NCI-H69 (cell line): ENCODE measurements around the gene NEURL2.
"Not testable (repeated sequence)": the region's sequence is repeated elsewhere in the genome, so short reads cannot be mapped to it uniquely, and the experiment has no call there.

Source experiments
- DNase-seq: peaks from one replicate; lab custom pipeline; 2025; lab: John Stamatoyannopoulos, UW

NEURL2 gene, protein sequence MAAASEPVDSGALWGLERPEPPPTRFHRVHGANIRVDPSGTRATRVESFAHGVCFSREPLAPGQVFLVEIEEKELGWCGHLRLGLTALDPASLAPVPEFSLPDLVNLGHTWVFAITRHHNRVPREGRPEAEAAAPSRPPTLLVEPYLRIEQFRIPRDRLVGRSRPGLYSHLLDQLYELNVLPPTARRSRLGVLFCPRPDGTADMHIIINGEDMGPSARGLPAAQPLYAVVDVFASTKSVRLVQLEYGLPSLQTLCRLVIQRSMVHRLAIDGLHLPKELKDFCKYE

DNA sequence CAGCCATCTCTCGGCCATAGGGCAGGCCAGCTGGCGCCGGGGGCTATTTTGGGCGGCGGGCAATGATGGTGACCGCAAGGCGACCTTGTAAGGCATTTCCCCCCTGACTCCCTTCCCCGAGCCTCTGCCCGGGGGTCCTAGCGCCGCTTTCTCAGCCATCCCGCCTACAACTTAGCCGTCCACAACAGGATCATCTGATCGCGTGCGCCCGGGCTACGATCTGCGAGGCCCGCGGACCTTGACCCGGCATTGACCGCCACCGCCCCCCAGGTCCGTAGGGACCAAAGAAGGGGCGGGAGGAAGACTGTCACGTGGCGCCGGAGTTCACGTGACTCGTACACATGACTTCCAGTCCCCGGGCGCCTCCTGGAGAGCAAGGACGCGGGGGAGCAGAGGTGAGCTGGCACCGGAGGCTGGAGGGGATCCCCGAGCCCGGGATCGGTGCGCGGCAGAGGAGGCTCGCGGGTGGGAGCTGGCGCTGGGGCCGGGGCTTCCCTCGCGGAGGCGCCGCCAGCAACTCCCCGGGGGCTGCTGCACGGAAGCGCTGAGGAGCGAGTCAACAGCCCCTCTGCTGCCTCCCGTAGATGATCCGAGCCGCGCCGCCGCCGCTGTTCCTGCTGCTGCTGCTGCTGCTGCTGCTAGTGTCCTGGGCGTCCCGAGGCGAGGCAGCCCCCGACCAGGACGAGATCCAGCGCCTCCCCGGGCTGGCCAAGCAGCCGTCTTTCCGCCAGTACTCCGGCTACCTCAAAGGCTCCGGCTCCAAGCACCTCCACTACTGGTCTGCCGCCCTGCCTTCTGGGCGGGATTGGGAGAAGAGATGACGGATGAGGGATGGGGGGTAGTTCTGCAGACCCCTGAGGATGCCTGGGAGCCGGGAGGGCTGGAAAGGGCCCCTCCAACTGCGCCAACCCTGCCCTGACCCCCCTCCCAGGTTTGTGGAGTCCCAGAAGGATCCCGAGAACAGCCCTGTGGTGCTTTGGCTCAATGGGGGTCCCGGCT is at the start of gene NEURL2, which contains the start of gene CTSA:
TSS of gene NEURL2 (minus strand) at position 224 of the 999 bp plus-strand sequence. CDS start at position 7, 217 bp downstream.
TSS of gene CTSA (plus strand) at position 351 of the 999 bp plus-strand sequence. CDS start at position 585, 234 bp downstream.
- DNase-seq = peak; percentile 88

DNA sequence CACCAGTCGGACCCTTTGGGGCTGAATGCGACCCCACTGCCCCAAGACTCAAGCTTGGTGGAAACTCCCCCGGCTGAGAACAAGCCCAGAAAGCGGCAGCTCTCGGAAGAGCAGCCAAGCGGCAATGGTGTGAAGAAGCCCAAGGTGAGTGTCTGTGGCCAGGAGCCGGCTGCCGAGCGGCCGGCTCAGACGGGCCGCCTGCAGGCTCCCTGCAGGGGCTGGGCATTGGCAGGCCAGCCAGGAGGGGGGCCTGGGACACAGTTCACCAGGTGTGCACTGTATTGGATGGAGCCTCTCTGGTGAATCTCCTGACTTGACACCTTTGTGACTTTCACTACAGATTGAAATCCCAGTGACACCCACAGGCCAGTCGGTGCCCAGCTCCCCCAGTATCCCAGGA is 49.5 kb upstream of the NEURL2 start:
- no peak for DNase-seq

DNA sequence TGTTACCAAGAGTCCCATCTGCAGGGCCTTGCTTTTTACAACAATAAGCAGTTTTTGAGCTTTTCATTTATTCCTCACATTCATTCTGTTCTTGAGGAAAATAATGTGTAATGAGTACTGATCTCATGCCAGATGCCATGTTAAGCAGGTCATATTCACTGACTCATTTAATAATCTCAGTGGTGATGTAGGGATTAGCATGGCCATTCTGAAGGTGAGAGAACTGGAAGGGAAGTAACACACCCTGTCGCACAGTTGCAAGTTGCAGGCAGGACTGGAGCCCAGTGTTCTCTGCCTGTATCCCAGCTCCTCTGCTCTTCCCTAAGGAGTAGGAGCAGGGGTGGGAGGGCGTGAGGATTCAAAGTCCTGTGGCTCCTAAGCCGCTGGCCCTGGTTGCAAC is 49.0 kb upstream of the NEURL2 start:
- no peak for DNase-seq

DNA sequence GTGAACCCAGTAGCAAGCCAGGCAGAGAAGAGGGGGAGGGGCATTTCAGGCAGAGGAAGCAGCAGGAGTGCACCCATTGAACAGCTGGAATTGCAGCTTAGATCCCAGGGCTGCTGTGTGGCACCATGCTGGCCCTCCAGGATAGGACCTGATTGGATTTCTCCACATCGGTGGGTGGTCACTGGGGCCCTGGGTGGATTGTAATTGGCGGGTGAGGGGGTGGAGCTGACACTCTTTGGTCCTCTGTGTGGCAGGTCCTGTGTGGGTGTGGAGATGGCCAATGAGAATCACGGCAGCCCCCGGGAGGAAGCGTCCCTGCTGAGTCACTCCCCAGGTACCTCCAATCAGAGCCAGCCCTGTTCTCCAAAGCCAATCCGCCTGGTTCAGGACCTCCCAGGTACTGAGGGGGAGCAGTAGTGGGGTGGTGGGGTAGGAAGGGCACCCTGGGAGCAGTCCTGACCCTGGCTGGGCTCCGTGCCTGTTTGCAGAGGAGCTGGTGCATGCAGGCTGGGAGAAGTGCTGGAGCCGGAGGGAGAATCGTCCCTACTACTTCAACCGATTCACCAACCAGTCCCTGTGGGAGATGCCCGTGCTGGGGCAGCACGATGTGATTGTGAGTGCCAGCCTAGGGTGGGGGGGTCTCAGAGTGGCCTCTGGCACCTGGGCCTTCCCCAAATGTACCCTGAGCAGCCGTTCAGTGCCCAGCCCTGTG is 47.9 kb upstream of the NEURL2 start:
- no peak for DNase-seq

DNA sequence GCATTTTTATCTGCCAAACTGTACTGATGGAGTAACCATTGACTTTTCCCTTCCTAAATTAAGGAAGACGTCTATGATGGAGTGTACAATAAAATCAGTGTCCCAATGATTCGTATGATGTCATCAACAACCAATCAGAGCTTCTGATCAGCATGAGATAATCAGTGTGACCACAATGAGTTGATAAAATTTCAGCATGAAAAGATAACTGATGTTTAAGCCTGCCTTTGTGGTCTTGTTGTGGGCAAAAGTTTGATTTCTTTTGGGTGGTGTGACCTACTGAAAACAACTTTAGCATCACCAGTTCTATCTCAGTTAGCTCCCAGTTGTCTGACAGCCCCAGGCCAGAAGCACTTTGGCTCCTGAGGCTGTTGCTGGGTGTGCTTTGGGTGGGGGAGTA is 46.8 kb upstream of the NEURL2 start:
- no peak for DNase-seq

DNA sequence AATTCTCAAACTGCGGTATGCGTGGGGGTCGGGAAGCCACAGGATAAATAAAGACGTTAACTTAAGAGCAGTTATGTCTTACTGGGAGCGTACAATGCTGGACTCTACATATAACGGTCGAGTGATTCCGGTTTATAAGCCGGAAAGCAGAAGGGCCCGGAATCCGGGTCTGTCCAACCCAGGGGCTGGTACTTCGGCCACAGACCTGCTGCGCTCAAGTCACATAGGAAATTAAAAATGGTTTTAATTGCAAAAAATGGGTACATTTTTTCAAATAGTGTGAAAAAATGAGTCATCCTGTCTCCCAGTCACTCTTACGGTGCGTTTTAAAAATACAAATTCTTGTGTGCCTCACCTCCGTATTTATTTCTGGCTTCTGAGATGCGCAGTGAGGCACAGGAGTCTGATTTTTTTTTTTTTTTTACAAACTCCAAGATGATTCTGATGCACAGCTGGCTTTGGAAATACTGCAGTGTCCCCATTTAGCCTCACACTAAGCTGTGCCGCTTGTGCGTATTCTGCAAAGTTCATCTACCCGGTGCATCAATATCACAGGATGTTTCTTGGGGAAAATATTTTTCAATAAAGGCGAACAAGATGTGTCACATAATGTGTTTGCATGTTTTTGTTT is 44.5 kb upstream of the NEURL2 start:
- DNase-seq = no peak

DNA sequence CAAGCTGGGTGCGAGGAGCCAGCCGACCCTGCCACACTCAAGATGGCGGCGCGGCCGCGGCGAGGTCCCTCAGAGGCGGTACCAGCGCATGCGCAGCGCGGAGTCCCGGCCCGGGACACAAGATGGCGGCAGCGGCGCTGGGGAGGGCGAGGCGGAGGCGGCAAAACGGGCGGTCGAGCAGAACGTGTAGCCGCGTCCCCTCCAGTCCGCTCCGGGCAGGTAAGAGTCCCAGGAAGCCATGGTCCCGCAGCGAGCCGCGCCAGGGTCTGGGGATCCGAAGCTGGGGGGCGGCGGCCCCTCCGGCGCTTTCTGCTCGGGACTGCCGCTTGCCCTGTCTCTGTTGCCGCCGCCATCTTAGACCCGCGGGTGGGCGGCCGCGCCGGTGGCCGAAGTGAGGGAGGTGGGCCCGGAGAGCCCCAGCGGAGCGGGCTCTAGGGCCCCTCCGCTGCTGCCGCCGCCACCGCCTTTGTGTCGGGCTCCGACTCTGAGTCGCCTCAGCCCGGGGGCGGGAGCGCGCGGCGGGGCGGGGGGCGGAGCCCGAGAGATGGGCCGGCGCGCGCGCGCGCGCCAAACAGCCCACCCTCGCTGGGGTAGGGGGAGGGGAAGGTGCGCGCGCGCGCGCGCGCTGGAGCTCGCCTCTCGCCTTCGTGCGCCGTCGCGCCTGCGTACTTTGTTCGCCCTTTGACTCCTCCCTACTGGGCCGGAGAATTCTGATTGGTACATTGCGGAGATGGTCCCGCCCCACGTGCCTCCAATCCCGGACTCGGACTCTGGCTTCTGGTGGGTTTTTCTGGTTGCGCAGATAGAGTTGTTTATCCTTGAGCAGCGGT is 43.8 kb upstream of the NEURL2 start, which contains the start of gene PCIF1:
TSS of gene PCIF1 (plus strand) at position 98 of the 830 bp plus-strand sequence. CDS start 4,317 bp downstream, outside the sequence.
- DNase-seq = peak; percentile 95

DNA sequence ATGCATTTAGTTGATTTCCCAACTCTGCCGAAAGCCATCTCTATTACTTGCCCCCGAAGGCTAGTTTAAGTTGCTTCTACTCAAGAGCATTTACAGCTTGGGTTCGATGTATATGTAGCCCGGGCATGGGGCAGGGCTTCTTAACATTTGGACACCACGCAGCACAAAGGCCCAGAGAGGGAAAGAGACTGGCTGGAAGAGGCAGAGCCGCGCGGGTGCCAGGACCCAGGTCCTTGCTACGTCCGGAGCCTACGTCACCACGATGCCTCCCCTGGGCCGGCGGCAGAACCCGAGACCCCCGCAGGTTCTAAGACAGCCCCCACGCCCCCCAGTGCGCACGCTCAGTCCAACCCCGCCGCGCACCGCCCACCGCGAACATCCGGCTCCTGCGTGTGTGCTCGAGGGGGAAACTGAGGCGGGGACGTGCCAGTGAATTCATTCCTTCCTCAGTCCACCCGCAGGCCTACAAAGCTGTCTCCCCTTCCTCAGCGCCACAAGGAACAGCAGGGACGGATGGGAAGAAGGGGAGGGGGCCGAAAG is 43.1 kb upstream of the NEURL2 start:
- DNase-seq = peak; percentile 78

DNA sequence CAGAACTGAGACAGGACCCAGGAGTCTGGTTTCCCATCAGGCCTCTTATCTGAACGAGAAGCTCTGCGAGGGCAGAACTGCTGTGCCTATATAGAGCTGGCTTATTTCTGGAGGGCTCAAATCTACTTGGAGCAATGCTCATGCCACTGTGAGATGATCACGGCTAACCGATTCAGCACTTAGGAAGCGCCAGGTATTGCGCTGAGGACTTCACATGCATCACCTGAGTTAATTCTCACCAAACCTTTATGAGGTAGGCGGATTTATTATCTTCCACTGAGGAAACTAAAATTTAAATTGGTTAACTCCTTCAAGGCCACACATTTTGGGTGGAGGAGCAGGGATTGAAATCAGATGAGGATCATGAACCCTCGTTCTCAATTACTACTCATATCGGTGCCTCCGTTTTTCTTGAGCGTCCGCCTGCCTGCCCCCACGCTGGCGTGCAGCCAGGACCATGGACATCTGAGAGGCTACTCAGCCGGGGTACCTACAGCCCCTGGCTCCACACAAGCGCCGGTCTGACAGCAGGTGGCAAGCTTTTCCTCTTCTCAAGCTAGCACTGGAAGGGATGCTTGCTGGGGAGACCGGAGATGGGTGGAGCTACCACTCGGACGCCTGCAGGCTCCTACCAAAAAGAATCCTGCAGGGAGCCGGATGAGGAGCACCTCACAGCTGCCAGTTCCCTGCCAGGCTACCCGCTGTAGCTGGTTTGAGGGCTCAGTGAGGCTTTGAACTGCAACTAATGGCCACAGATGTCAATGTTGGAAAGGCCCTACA is 42.4 kb upstream of the NEURL2 start:
- peak; percentile 93 for DNase-seq

DNA sequence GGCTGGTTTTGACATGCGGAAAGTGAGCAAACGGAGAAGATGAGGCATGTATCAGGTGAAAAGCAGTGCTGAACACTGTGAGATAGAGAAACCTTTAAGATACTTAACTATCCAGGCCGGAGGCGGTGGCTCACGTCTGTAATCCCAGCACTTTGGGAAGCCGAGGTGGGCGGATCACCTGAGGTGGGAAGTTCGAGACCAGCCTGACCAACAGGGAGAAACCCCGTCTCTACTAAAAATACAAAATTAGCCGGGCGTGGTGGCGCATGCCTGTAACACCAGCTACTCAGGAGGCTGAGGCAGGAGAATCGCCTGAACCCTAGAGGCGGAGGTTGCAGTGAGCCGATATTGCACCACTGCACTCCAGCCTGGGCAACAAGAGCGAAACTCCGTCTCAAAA is 40.7 kb upstream of the NEURL2 start:
- DNase-seq = not testable (repeated sequence)

DNA sequence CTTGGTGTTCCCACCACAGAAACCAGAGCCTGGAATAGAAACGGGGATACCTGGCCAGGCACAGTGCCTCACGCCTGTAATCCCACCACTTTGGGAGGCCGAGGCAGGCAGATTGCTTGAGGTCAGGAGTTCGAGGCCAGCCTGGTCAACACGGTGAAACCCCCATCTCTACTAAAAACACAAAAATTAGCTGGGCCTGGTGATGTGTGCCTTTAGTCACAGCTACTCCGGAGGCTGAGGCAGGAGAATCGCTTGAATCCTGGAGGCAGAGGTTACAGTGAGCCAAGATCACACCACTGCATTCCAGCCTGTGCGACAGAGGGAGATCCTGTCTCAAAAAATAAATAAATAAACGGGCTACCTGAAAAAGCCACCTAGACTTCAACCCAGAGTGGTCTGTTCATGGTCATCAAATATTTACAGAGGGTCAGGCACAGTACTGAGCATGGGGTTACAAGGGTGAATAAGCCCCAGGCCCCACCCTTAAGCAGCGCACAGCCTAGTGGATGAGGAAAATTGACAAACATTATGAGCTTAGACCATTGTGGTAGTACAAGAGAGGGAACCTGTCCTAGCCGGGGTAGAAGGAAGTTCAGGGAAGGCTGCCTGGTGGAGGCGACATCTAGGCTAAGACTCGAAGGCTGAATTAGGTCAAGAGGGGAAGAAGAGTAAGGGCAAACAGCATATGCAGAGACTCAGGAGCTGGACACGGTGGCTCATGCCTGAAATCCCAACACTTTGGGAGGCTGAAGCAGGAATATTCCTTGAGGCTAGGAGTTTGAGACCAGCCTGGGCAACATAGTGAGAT is 36.3 kb upstream of the NEURL2 start:
- DNase-seq = no peak

DNA sequence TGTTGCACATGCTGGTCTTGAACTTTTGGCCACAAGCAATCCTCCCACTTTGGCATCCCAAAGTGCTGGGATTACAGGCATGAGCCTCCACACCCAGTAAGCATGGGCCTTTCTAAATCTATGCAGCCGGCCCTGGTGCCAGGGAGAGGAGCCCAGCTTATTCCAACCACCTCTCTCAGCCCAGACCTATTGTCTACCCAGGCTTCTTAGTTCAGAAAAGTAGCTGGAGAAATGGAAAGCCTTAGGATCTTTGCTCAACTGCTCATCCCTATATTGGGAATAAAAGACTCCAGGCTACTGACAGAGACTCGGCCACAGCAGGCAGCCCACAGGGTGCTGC is 35.7 kb upstream of the NEURL2 start:
- DNase-seq = no peak

DNA sequence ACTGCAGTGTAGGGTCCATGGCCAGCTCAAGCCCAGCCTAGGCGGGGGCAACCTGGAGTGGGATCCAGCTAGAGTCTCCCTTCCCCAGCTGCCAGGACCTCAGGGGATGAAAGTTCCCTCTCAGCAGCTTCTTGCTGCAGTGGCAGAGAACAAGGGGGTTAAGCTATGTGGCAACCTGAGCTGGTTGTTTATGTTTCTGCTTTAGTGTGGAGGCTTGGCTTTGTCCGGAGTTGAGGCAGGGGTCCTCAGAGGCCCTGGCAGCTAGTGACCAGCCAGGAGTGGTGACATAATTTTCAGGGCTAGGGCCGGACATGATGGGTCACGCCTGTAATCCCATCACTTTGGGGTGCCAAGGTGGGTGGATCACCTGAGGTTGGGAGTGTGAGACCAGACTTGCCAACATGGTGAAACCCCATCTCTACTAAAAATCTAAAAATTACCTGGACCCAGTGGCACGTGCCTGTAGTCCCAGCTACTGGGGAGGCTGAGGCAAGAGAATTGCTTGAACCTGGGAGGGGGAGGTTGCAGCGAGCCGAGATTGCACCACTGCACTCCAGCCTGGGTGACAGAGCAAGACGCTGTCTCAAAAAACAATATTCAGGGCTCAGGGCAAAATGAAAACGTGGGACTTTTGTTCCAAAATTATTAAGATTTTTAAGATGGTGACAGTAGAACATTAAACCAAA is 35.0 kb upstream of the NEURL2 start:
- DNase-seq = no peak

DNA sequence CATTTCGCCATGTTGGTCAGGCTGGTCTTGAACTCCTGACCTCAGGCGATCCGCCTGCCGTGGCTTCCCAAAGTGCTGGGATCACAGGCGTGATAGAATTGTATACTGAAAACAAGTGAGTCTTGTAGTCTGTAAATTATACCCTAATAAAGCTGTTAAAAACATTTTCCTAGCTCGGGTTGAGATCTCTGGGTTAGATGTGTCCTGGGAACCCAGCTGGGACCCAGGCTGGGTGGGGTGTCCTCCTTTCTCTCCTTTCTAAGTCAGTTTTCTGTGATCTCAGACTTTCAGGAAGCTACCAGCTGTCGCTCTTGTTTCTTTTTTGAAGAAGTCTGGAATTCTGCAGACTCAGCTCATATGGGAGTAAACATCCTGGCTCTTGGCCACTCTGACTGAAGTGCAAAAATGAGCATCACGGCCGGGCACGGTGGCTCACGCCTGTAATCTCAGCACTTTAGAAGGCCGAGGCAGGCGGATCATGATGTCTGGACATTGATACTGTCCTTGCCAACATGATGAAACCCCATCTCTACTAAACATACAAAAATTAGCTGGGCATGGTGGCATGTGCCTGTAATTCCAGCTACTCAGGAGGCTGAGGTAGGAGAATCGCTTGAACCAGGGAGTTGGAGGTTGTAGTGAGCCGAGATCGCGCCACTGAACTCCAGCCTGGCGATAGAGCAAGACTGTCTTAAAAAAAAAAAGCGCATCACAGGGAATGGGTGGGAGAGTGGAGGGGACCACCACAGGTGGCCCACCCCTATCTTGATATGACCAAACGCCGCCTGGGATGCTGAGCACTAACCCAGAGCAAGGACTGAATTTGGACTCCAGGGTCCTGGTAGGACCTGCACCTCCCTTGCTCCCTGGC is 33.6 kb upstream of the NEURL2 start:
- no peak for DNase-seq

DNA sequence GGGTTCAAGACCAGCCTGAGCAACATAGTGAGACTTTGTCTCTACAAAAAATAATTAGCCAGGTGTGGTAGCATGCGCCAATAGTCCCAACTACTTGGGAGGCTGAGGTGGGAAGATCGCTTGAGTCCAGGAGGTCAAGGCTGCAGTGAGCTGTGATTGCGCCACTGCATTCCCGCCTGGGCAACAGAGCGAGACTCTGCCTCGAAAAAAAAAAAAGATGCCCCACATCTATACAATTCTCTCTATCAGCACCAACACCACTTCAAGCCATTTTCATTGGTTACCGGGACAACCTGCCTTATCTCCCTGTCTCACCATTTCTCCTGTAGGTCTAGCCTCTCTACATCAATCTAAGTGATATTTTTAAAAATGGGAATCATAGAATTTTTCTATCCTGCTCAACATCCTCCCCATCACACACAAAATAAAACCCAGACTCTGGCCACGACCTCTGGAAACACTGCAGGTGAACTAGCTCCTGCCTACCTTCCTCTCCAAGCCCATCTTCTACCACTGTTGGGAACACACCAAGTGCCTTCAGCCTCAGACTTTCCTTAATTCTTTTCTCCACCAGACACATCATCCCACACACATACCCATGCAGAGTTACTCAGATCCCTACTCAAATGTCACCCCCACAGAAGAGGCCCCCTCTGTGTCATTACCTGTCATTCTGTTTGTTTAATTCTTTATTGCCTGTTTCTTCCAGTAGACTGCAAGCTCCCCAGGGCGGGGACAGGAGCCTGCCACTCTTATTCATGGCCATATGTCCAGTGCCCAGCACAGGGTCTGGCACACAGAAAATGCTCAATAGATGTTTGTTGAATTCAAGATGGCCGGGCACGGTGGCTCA is 30.6 kb upstream of the NEURL2 start:
- no peak for DNase-seq
